ENCODE data around the gene C10orf143. TPM values are rescaled to one million over a fixed set of nuclear protein-coding genes. Genes with fewer than 3 reads are reported as not detected.
A peak's percentile ranks its signal among the peaks of the same experiment; 100 is the strongest.

The C10orf143 gene
- total and polyA plus RNA-seq, 2 of the 4 experiments (the other 2 are of a cell fraction): 0.36 to 0.60 TPM

DNA sequence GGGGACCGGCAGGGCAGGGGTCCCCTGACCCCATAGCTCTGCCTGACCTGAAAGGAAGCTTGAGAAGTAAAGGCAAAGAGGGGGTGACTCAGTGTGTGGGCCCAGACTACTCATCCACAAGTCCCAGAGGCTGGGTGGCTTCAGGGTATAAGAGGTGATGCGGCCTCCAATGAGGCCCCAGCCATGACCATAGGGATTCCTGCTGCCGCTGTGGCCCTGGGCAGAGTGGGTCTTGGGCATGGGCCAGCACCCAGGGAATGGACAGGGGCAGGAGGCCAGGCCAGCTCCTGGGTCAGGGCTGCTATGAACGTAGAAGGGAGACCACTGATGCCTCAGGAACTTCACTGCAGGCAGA is 82.2 kb downstream of the C10orf143 start:
- no peak overlapping the region for H3K23ac ChIP-seq (ENCODE audit: low read depth, low read length)

More for the DNA sequence above, 82.2 kb downstream of the C10orf143 start:
- H2AK5ac ChIP-seq (ENCODE audit: low read depth, low read length): no peak overlapping the region
- H3K4me3 ChIP-seq (ENCODE audit: insufficient read depth, low read depth, low read length): no peak overlapping the region
- H3K4me2 ChIP-seq (ENCODE audit: low read depth, low read length): no peak overlapping the region
- H4K8ac ChIP-seq (ENCODE audit: low read depth in 2 of 2, low read length in 2 of 2): no peak overlapping the region
- DNase-seq (no peak), ATAC-seq (ENCODE audit: low read depth) (no peak; the same call in 1 of the 2 replicates)
- in situ Hi-C loops (cut with MboI; ENCODE audit: low sequenced_read_pairs) (no loop called here), intact Hi-C loops (cut with micrococcal nuclease) (no loop called here), dilution Hi-C loops (cut with HindIII; ENCODE audit: low sequenced_read_pairs, unreplicated experiment) (no loop called here)
- H3K14ac ChIP-seq (replicated peaks; ENCODE audit: low read depth, low read length): no peak overlapping the region
- H3K79me1 ChIP-seq (ENCODE audit: low read depth in 1 of 2, low read length in 2 of 2): no peaks in the 10 kb centered on the region
- no peak overlapping the region for H3K9ac ChIP-seq (ENCODE audit: low read depth, low read length)
- ChIA-PET CTCF (no interaction called here), POLR2A (ENCODE audit: unreplicated experiment) (no interaction called here)
- H2BK120ac ChIP-seq (ENCODE audit: low read depth, low read length): no peak overlapping the region
- 71% methylated on average over 1 of the region's 4 CpGs; no CpG with 5 or more reads in 1 of the 2 experiments for WGBS, 2 experiments (ENCODE audit: extremely low coverage in 2 of 2, insufficient read length in 1 of 2)
- no peaks in the 10 kb centered on the region for H3K4me1 ChIP-seq (ENCODE audit: control insufficient read depth, insufficient read depth, low read length)
- no peak overlapping the region for H4K5ac ChIP-seq (ENCODE audit: low read depth, low read length)
- no peak overlapping the region for H3K56ac ChIP-seq (ENCODE audit: extremely low read depth, insufficient read depth, low read length)
- no peaks in the 10 kb centered on the region for H3K9me1 ChIP-seq (ENCODE audit: insufficient read depth, low read length)
- H2BK20ac ChIP-seq (ENCODE audit: low read depth, low read length): no peak overlapping the region
- H2BK15ac ChIP-seq (ENCODE audit: low read depth, low read length): no peak overlapping the region
- peak overlapping the region; percentile 63 for H2AFZ ChIP-seq (replicated peaks; ENCODE audit: low read length, poor library complexity)
- TF ChIP-seq NFE2L2 (IDR thresholded peaks at IDR 0.05; ENCODE audit: low read depth, low read length): no peak
- no peak for TF ChIP-seq CHD1 (IDR thresholded peaks at IDR 0.05; ENCODE audit: low read depth, low read length)
- TF ChIP-seq CEBPB (IDR thresholded peaks at IDR 0.05; ENCODE audit: low read depth, low read length): no peak
- no peak for TF ChIP-seq MAZ (IDR thresholded peaks at IDR 0.05; ENCODE audit: borderline replicate concordance, low read depth, low read length)
- no peak for TF ChIP-seq BHLHE40 (IDR thresholded peaks at IDR 0.05; ENCODE audit: low read depth, low read length)
- no peak overlapping the region for H4K91ac ChIP-seq (ENCODE audit: insufficient read depth, low read depth, low read length)
- H3K18ac ChIP-seq (ENCODE audit: low read depth, low read length): no peak overlapping the region
- H2BK5ac ChIP-seq (ENCODE audit: low read depth, low read length, poor library complexity, severe bottlenecking): no peak overlapping the region
- H3K9me3 ChIP-seq (ENCODE audit: control insufficient read depth, insufficient read depth, low read length): no peaks in the 10 kb centered on the region
- H2AK9ac ChIP-seq (replicated peaks; ENCODE audit: low read depth, low read length, poor library complexity): no peak overlapping the region
- H4K20me1 ChIP-seq (ENCODE audit: insufficient read depth, low read length): no peaks in the 10 kb centered on the region
- H3K4ac ChIP-seq (ENCODE audit: low read depth, low read length): no peak overlapping the region
- H3K36me3 ChIP-seq (ENCODE audit: control insufficient read depth, insufficient read depth, low read length): no peaks in the 10 kb centered on the region
- no peak overlapping the region for H3K27ac ChIP-seq (ENCODE audit: insufficient read depth, low read length)
- H3K27me3 ChIP-seq (ENCODE audit: control insufficient read depth, insufficient read depth, low read length): no peaks in the 10 kb centered on the region
- BruUV-seq (replicated peaks): no TSS peak
